GDM1 (cell line): ENCODE measurements around the gene RPAP3.

ENCODE experiments used
- DNase-seq: peaks from one replicate; lab custom pipeline; 2025; lab: John Stamatoyannopoulos, UW

RPAP3 gene

GRCh38 chr12:47742253-47742825 lies 36.5 kb upstream of the RPAP3 start:
- peak; percentile 13 for DNase-seq

DNA sequence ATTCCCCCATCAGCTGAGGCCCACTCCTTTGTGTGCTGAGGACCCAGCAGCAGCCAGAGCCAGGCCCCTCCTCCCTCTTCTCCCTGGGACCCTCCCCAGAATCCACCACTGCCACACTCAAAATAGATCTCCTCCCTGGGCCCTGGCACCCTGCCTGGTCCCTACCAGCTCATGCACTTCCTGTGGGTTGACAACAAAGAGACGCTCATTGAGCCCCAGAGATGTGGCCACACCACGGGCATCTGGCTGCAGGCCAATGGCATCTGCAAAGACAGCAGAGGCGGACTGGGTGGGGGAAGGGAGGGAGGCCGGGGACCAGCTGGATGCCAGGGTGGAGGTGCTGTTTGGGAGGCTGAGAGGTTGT lies 35.5 kb upstream of the RPAP3 start:
- DNase-seq: peak; percentile 82

DNA sequence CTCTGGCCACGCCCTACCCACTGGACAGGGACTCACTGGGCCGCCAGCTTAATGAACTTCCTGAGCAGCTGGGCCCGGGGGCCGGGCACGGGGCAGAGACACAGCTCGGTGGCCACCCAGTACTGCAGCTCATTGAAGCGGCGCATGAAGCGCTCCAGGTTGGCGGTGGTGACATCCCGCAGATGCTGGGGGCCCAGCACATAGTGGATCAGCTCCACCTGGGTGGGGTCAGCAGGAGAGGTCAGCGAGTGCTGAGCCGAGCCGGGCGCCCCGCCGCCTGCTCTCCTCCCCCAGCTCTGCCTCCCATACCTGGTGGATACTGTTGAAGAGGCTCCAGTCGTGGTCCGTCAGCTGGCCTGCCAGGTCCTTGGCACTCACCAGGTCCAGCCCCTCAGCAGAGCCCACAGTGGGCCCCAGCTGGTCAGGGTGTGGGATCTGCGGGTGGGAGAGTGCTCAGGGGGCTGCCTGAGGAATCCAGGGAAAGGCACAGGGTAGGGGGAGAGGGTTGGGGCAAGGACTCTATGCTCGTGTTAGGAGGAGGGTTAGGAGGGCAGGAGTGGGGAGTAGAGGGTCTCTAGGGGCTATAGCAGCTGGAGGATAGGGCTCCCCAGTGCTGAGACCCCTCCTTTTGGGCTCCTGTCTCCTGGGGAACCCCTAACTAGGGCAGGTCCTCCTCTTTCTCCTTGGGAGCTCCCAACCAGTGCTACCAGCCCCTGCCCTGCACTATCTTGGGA lies 34.9 kb upstream of the RPAP3 start:
- no peak for DNase-seq

DNA sequence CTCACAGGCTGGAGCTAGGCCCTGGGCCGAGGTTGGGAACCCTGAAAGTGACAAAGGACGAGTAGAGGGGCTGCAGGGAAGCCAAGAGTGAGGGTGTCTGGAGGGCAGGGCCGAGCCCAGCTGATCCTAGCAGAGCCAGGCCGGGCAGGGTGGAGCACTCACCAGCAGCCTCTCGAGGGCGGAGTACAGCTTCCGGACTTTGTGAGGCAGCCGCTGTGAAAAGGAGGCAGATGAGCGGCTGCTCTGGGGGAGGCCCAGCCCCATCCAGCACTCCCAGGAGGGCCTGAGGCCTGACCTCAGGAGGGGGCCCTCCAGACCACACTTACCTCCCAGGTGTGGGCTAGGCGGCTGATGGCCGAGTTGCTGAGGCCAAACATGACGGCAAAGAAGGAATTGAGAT lies 34.1 kb upstream of the RPAP3 start:
- no peak for DNase-seq

DNA sequence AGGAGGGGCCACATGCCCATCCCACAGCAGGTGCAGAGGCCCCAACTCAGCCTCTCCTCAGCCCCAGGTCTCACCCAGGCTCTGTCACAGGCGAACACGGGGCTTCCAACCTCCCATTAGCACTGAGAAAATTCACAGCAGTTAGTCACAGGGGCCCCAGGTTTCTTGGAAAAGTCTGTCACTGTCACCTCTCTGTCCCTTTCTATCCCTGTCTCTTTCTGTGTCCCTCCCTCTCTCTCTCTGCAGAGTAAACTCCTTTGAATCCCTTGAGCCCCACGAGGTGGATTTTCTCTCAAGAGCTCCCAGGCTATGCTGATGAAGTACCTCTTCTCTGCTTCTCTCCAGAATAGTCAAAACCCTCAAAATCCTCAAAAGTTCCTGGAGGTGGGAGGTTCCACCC lies 33.5 kb upstream of the RPAP3 start:
- no peak for DNase-seq

GRCh38 chr12:47737936-47738594 lies 32.2 kb upstream of the RPAP3 start:
- DNase-seq: no peak

- DNase-seq: no peak
These were observed 31.2 kb upstream of the RPAP3 start for GRCh38 chr12:47736877-47737676.

DNA sequence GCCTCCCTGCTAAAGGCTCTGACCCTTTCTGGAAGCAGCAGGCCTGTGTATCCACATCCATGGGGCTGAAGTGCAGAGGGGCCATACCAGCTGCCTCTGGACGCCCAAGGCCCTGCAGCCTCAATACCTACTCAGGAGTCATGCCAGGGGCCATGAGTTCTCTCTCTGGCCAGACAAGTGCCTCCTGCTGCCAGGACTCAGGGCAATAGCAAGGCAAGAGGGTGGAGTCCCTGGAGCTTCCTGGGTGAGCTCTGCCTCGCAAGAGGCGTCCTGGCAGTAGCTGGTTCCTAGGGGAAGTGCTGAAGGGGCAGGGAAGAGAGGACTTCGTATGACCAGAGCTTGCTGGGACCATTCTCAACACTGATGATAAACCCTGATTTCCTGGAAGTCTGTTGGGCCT lies 30.4 kb upstream of the RPAP3 start:
- no peak for DNase-seq

DNA sequence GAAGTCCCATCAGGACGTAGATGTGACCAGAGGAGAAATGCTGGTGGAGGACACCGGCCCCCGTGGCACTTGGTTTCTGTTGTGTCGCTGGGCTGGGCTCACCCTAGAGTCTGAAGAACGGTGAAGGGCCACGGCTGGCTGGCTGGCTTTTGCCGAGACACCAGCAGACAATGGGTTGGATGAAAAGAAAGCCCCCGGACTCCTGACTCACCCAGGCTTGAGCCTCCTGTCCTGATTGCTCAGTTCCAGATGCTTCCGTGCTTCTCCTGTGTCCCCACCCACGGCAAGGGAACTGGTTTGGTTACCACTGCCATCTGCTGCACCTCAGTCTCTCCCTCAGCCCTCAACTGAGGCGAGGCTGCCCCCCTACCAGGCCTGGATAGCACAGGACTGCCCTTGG lies 29.8 kb upstream of the RPAP3 start:
- no peak for DNase-seq

GRCh38 chr12:47734725-47735480 lies 29.1 kb upstream of the RPAP3 start:
- no peak for DNase-seq

GRCh38 chr12:47733142-47733541 lies 27.3 kb upstream of the RPAP3 start:
- no peak for DNase-seq

DNA sequence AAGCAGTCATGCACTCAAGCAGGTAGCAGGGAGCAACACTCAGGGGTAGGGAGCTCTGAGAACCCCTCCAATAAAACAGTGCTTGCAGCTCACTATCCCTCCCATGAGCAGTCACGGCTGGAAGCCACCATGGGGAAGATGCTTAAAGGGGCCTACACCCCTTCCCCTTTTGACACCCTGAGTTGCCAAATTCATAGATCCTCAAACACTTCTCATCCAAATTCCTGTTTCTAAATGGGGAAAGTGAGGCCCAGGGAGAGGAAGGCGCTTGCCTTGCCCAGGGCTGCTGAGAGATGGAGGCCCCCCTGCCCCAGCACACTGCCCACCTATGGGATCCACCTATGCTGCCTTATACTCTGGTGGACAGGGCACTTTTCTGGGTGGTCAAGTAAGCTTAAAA lies 26.7 kb upstream of the RPAP3 start:
- no peak for DNase-seq

GRCh38 chr12:47731723-47732122 lies 25.9 kb upstream of the RPAP3 start:
- DNase-seq: no peak

DNA sequence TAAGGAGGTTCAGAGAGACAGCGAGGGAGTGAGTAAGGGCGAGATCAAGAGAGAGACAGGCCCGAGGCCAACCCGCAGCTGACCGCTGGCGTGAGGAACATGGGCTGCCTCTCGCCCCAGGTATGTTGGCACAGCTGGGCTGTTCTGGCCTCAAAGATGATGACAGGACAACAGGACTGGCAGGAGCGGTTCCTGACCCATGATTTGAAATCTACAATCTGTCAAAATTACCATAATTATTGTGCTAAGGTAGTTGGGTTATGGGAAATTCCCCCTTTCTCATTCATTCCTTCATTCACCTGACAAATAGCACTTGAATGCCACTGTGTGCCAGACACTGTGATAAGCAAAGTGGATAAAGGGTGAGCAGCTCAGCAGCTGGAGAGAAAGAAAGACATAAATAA lies 24.5 kb upstream of the RPAP3 start:
- DNase-seq: no peak

DNA sequence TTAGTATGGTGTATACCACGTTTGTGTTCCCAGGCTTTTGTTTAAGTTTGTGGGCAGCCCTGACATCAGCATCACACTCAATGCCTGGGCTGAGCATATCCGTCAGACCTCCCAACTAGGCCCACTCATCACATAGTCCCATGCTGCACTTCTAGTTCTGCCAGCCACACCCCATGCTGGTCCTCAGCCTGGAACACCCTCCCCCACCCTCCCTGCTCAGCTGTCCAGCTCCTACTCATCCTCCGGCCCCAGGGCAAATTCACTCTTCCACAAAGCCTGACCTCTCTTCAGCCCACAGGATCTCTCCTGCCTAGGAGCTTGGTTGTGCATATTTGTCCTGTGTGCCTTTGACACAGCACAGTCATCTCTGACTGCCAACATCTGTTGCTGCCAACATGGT lies 23.4 kb upstream of the RPAP3 start:
- no peak for DNase-seq

DNA sequence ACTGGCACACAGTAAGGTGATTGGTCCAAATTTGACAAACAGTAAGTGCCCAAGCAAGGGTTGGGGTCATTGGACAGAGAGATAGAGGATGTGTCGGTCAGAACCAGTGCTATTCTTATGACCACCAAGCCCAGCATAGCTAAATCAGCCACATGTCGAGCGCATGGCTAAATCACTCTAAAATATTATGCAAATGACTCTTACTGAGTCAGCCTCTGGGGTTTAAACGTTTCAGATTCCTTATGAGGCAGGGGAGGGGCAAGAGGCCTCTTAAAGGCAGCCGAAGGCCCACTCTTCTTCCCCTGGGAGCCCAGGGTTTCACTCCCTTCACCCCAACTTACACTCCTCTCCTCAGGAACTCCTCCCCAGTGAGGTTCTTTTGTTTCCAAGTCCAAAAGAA lies 20.1 kb upstream of the RPAP3 start:
- no peak for DNase-seq

DNA sequence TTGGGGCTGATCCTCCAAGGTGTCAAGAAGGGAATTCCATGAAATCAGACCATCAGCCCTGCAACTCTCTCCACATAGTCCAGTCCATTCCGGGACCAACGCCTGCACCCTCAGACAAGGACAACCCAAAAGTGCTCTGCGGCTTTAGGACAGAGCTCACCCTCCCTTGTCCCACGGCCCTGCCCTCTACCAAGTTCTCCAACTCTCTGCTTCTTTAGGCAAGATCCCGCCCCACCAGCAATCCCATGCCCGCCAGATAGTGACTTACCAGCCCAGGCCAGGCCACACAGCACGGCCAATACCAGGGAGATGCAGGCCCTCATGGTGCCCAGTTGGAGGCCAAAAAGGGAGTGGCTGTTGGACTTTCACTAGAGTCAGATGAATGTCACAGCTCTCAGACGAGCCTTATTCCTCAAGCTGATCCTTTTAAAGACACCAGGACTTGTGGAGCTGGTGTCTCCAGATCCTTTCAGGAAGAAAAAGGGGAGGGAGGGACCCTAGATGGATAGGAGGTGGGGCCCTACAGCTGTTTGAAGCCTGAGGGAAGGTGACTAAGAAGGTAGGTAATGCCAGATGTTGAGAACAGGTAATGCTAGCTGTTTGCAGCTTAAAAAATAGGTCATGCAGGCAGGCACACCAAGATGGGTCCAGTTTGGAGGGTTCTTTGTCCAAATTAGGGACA lies 19.4 kb upstream of the RPAP3 start, which contains the start of gene ENDOU:
TSS of gene ENDOU (minus strand) at position 400 of the 682 bp plus-strand sequence. CDS start at position 323, 77 bp downstream.
- no peak for DNase-seq

GRCh38 chr12:47722941-47723631 lies 17.3 kb upstream of the RPAP3 start:
- DNase-seq: no peak

DNA sequence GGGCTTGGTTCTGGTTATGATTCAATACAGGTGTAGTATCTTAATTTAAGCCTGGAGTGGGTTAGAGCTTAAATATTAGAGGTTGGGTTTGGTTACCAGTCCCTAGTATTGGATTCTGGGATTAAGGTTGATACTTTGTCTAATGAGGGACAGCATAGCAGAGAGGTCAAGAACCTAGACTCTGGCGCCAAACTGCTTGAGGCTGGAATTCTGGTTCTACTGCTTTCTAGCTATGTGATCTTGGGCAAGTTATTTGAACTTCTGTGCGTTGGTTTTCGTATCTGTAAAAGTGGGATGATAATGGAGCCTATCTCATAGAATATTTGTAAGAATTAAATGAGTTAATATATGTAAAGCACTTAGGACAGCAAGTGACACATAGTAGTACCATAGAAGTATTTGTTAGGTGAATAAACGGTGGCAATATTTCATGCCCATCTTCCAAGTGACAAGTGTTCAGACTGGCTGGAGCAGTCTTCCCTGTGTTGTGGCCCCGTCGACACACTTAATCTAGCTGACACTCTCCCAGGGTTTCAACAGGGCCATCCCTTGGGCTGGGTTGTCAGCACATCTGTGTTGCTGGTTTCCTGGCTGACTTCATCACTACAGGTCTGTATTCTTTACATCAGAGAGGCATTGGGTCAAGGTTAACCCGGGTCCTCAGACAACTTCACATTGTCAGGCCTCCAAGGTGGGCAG lies 16.5 kb upstream of the RPAP3 start:
- DNase-seq: no peak

DNA sequence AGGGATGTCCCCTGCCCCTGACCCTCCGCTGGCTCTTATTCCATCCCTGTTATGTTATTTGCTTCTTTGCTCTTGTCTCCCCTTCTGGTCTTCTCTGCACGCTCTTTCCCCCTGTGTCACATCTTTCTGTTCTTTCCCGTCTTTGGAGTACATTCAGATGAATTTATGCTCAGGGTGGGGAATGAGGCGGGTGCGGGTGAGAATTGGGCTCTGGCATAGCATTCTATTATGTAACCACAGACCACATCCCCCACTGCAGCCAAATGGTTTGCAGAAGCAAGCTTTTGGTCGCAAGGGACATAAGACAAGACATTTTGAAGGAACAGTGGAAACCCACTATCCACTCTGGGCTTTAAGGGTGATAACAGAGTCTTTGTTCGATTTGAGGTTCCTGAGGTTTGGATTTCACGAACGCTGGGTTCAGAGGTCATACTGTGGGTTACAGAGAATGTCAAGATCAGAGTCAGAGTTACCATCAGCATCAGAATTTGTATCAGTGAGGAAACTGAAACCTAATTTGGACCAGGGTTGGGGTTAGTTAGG lies 15.7 kb upstream of the RPAP3 start:
- peak; percentile 44 for DNase-seq
